WI38 (cell line): ENCODE data around the gene CREB5.
"Not testable (repeated sequence)": the region's sequence is repeated elsewhere in the genome, so short reads cannot be mapped to it uniquely, and the experiment has no call there.

Experiments
- H3K4me3 ChIP-seq: 2 replicates; pipeline ENCODE4 v1.5.1; 2011; ENCODE audit warnings: low read depth, mild to moderate bottlenecking, control low read depth, low read length
- TF ChIP-seq, protein P1 (sequence below): IDR thresholded peaks from 2 replicates; pipeline ENCODE4 v1.5.1; 2012; ENCODE audit warnings: low read depth, mild to moderate bottlenecking, control low read depth, low read length

The CREB5 gene

DNA sequence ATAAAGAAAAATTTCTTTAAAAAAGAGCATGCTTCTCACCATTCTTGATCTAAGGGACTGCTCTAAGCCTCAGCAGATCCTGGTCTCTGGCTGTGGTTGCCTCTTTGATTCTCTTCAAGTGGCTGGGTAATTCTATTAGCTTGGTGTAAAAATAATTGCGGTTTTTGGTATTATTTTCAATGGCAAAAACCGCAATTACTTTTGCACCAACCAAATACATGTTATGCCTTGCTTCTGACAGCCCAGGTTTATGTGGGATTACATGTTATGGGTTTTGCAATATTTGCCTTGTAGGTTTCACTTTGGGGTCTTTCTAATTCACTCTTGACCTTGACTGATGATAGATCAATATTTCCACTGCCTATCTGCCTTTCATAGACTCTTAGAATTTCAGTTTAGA, 20.0 kb upstream of the CREB5 start:
- H3K4me3 ChIP-seq = no peak overlapping the region
- TF ChIP-seq, protein P1, sequence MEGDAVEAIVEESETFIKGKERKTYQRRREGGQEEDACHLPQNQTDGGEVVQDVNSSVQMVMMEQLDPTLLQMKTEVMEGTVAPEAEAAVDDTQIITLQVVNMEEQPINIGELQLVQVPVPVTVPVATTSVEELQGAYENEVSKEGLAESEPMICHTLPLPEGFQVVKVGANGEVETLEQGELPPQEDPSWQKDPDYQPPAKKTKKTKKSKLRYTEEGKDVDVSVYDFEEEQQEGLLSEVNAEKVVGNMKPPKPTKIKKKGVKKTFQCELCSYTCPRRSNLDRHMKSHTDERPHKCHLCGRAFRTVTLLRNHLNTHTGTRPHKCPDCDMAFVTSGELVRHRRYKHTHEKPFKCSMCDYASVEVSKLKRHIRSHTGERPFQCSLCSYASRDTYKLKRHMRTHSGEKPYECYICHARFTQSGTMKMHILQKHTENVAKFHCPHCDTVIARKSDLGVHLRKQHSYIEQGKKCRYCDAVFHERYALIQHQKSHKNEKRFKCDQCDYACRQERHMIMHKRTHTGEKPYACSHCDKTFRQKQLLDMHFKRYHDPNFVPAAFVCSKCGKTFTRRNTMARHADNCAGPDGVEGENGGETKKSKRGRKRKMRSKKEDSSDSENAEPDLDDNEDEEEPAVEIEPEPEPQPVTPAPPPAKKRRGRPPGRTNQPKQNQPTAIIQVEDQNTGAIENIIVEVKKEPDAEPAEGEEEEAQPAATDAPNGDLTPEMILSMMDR = no peak

DNA sequence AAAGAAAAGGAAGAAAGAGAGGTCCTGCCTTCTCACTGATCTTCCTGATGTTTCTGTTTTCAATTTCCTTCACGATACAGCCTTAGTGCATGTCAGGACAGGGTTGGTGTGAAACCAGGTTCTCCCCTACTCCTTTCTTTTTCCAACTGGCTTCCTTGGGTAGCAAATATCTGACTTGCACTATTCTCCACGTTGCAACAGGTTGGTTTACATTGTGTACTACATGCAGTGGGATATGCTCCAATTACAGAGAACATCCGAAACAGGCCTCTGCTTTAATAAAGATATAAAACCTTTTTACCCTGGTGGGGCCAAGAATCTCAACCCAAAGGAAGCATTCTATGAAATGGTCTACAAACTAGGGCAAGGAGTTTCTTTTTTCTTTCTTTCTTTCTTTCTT, 16.9 kb upstream of the CREB5 start:
- TF ChIP-seq, protein P1 = no peak
- H3K4me3 ChIP-seq = no peak overlapping the region

DNA sequence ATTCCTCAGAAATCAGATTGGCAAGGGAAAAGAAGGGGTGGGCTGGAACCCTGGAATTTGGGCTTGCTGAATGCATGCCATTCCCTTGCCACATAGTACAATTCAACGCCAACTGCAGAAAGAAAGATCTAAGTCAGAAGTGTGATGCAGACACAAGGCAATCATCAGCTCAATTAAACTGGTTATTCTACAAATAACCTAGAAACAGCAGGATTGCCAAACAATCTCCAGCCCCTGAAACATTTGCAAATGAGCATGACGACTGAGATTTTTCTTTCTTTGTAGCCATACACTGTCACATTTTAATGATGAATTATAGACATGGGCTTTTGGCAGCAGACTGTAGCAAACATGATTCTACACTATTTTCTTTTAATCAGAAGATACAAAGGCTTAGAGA, 16.5 kb upstream of the CREB5 start:
- H3K4me3 ChIP-seq = no peak overlapping the region
- TF ChIP-seq, protein P1 = no peak

DNA sequence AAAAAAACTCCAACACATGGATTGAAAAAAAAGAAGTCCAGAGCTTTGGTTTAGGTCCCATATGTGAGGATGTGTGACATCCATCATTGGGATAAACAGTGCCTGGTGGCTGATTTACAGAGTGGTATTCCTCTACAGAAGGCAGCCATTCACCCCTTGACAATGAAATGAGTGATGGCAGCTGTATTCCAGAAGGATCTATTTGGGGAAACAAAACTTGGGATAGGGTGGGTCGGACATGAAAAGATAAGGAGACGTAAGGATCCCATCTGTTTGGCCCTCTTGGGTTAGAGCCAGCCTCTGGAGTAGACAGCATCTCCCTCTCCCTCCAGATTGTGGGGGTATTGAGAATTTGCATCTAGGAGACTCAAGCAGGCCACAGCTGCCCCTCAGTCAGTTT, 15.2 kb upstream of the CREB5 start:
- no peak overlapping the region for H3K4me3 ChIP-seq
- TF ChIP-seq, protein P1 = no peak

DNA sequence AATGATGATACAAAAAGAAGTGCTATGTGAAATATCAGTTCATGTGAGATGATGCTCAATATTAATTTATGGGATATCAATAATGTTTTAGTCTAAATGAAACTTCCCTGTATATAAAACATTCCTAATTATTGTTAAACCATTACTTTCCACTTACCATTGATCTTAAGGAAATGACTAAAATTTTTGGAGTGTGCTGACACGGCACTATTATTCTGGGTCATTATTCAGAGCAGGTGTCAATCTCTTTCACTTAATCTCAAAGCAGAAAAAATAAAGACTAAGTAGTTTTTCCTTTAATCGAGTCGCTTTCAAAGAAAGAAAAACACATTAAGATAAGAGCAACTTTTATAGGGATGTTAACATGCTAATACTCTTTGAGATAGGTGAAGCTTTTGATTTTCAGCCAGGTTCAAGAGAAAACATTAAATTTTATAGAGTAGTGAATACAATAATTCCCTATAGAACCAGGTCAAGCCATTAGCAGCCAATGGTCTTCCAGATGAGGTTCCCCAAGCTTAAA, 11.4 kb upstream of the CREB5 start:
- TF ChIP-seq, protein P1 = no peak
- no peak overlapping the region for H3K4me3 ChIP-seq

DNA sequence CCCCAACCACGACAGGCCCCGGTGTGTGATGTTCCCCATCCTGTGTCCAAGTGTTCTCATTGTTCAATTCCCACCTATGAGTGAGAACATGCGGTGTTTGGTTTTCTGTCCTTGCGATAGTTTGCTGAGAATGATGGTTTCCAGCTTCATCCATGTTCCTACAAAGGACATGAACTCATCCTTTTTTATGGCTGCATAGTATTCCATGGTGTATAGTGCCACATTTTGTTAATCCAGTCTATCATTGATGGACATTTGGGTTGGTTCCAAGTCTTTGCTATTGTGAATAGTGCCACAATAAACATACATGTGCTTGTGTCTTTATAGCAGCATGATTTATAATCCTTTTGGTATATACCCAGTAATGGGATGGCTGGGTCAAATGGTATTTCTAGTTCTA, 10.8 kb upstream of the CREB5 start:
- not testable (repeated sequence) for H3K4me3 ChIP-seq

DNA sequence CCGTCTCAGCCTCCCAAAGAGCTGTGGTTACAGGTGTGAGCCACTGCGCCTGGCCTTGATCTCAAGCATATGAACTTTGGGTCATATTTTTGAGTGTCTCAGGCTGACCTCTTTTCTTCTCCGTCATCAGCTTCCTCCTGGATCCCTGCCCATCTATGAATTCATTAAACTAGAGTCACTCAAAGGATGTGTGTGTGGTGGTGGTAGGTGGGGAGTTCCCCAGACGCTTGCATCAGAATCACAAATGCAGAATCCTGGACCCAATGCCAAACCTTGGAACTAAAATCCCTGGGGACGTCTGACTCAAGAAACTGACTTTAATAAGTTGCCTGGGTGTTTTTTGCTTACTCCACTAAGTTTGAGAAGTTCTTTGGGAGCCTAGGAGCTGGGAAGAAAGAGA, 6.7 kb upstream of the CREB5 start:
- no peak overlapping the region for H3K4me3 ChIP-seq
- TF ChIP-seq, protein P1 = no peak

DNA sequence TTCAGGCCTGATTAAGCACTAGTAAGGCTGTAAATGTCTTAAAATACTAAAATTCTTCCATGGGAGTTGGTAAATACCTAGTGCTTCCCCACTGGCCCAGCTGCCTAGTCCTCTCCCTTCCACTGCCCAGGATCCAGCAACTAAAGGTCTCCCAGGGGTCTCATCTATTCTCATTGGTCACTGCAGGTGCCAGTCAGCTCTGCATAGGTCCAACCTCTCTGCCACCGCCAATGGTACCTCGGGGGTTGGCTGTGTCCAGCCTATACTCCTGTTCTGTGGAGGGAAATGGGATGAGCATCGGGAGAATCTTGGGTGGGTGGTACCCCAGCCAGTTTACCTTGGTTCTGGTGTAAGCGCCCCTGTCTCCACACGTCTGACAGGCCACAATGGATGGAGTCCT, 6.1 kb upstream of the CREB5 start:
- TF ChIP-seq, protein P1 = no peak
- no peak overlapping the region for H3K4me3 ChIP-seq
